ENCODE measurements around the gene TANGO6. TPM values are rescaled to one million over a fixed set of nuclear protein-coding genes. Genes with fewer than 3 reads are reported as not detected.

Gene TANGO6
- 19.5 and 21.1 TPM in 2 replicates for total RNA-seq
- long read RNA-seq, full-length matches to known transcripts, result 48 of 90 reads
- long read RNA-seq, partial matches to known transcripts, result 29 of 90 reads
- long read RNA-seq, other reads (novel, unspliced or antisense), result 13 of 90 reads

GRCh38 chr16:68843482-68844210 lies at the start of gene TANGO6:
TSS of gene TANGO6 (plus strand) at chr16:68843531. CDS start at chr16:68843618, 87 bp downstream.
- Mint-ChIP-seq H3K27me3 (ENCODE audit: low read depth) (no peaks in the 10 kb centered on the region), H3K36me3 (ENCODE audit: low read depth) (no peaks in the 10 kb centered on the region), H3K9me3 (no peaks in the 10 kb centered on the region), H3K4me3 (peak within 1 kb of the TSS; percentile 87), H3K27ac (ENCODE audit: unreplicated experiment) (peak within 1 kb of the TSS; percentile 36), H3K4me1 (peaks cover 20% of the 10 kb centered on the region)
- DNase-seq (ENCODE audit: low read depth, low spot score), result peak; percentile 81
- TF ChIP-seq CTCF (conservative IDR thresholded peaks at IDR 0.05), result peak; percentile 54

DNA sequence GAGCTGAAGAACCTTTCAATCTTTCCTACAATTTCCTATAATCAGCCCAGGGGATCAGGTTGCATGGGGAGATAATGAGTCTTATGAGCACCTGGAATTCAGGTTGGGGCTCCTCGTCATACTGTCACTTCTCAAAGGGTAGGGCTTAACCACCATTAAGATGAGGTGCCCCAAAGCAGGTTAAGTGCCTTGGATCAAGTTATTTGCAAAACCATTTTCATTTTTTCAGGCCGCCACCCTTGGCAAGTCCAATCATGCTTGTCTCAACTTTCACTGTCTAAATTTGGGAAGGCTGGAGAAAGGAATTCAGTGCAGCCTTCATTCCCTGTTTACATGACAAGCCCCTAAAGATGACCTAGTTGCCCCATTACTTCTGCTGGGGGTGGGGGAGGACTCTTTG lies 44.9 kb upstream of the TANGO6 start:
- TF ChIP-seq CTCF (conservative IDR thresholded peaks at IDR 0.05), result no peak
- DNase-seq (ENCODE audit: low read depth, low spot score), result no peak
- H3K4me1 Mint-ChIP-seq, result no peaks in the 10 kb centered on the region
- H3K4me3 Mint-ChIP-seq, result no peak overlapping the region
- H3K27ac Mint-ChIP-seq (ENCODE audit: unreplicated experiment), result no peak overlapping the region
- no peaks in the 10 kb centered on the region for H3K27me3 Mint-ChIP-seq (ENCODE audit: low read depth)
- H3K36me3 Mint-ChIP-seq (ENCODE audit: low read depth), result no peaks in the 10 kb centered on the region
- no peaks in the 10 kb centered on the region for H3K9me3 Mint-ChIP-seq

DNA sequence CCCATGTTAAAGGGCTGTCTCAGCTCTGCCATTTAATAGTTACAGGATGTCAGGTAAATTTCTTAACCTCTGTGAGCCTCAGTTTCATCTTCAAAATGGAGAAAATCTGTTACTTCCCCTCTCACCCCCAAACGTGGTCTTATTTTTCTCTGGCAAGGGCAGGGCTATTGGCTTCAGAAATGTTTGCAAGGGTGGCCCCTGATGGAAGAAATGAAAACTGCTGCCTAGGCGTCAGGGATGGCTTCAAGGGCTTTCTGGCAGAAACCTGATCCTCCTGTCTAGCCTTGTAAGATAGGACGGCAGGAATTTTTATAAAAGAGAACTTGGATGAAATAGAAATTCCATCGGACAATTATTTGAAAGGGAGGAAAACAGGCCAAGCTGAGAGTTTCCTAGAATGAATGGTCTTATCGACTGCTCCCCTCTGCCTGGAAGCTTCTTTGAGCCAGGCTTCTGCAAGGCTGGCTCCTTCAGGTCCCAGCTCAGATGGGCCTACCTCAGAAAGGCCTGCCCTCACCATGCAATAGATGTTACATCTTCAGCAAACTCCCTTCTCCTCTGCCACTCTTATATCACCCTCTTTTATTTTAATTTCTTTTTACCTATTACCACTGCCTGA lies 43.0 kb upstream of the TANGO6 start:
- H3K4me1 Mint-ChIP-seq, result no peaks in the 10 kb centered on the region
- no peaks in the 10 kb centered on the region for H3K9me3 Mint-ChIP-seq
- peak; percentile 60 for DNase-seq (ENCODE audit: low read depth, low spot score)
- no peak overlapping the region for H3K4me3 Mint-ChIP-seq
- peak; percentile 82 for TF ChIP-seq CTCF (conservative IDR thresholded peaks at IDR 0.05)
- H3K36me3 Mint-ChIP-seq (ENCODE audit: low read depth), result no peaks in the 10 kb centered on the region
- no peaks in the 10 kb centered on the region for H3K27me3 Mint-ChIP-seq (ENCODE audit: low read depth)
- no peak overlapping the region for H3K27ac Mint-ChIP-seq (ENCODE audit: unreplicated experiment)

DNA sequence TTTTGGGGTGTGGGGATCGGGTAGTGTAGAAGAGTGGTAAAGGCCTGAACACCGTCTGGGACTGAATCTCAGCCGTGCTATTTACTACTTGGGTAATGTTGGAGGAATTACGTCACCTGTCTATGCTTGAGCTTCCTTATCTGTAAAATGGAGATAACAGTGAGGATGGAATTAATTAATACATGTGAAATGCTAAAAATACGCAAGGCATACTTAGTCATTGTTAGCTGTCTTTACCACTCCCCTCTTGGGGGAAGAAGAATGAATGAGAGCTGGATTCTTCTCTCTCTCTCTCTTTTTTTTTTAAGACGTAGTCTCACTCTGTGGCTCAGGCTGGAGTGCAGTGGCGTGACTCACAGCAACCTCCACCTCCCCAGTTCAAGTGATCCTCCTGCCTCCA lies 41.1 kb upstream of the TANGO6 start:
- TF ChIP-seq CTCF (conservative IDR thresholded peaks at IDR 0.05), result no peak
- Mint-ChIP-seq H3K27me3 (ENCODE audit: low read depth) (no peaks in the 10 kb centered on the region), H3K4me3 (no peak overlapping the region), H3K27ac (ENCODE audit: unreplicated experiment) (no peak overlapping the region), H3K36me3 (ENCODE audit: low read depth) (no peaks in the 10 kb centered on the region), H3K4me1 (no peaks in the 10 kb centered on the region), H3K9me3 (no peaks in the 10 kb centered on the region)
- no peak for DNase-seq (ENCODE audit: low read depth, low spot score)

DNA sequence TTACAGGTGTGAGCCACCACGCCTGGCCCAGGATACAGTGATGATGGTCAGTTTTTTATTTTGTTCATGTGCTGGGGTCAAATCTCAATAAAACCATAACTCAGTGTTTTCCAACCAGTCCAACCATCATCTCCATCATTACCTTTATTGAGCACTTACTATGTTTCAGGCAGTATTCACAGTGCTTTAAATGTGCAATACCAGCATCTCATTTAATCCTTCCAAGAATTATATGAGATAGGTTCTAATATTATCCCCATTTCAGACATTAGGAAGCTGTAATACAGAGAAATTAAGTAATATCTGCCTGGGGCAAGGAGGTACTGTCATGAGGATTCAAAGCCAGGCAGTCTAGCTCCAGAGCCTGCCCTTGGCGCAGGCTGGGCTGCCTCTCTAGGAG lies 36.9 kb upstream of the TANGO6 start:
- no peak for DNase-seq (ENCODE audit: low read depth, low spot score)
- Mint-ChIP-seq H3K4me1 (peaks cover 1% of the 10 kb centered on the region), H3K27ac (ENCODE audit: unreplicated experiment) (no peak overlapping the region), H3K36me3 (ENCODE audit: low read depth) (no peaks in the 10 kb centered on the region), H3K9me3 (no peaks in the 10 kb centered on the region), H3K4me3 (no peak overlapping the region), H3K27me3 (ENCODE audit: low read depth) (no peaks in the 10 kb centered on the region)
- no peak for TF ChIP-seq CTCF (conservative IDR thresholded peaks at IDR 0.05)

Data from neural crest cell (in vitro differentiated cells).